OCI-LY7 (cell line): ENCODE results near the gene DSCAM. TPM values are rescaled to one million over a fixed set of nuclear protein-coding genes. Genes with fewer than 3 reads are reported as not detected.

ENCODE experiments used
- BruUV-seq: library from RNA; stranded (reverse); fragments of 400-500 nt; replicated peaks from 2 replicates; lab custom pipeline; 2021; lab: Mats Ljungman, UMichigan
- CTCF ChIA-PET: fragments of 300-600 bp; sonication (Branson Sonifier 250); formaldehyde crosslinking; loops from one replicate; lab custom pipeline; 2022; ENCODE audit warnings: antibody characterized with exemption; ENCODE audit not compliant: unreplicated experiment; lab: Charles Lee
- POLR2A ChIA-PET: fragments of 300-600 bp; sonication (Branson Sonifier 250); formaldehyde crosslinking; loops from one replicate; lab custom pipeline; 2022; ENCODE audit warnings: antibody characterized with exemption; lab: Charles Lee
- DNase-seq: peaks from one replicate; pipeline ENCODE4 v3.0.0-alpha.2; 2015; ENCODE audit warnings: low spot score
- H2AFZ ChIP-seq: fragments of 200-600 bp; sonication (generic), shearing (Covaris generic); 2 replicates; pipeline ENCODE4 v1.6.1; 2014; ENCODE audit warnings: mild to moderate bottlenecking, antibody characterized with exemption, low read length, moderate library complexity
- H3K27ac ChIP-seq: fragments of 200-600 bp; sonication (generic); 2 replicates; pipeline ENCODE4 v1.5.1; 2014; ENCODE audit warnings: mixed run types, low read depth, mild to moderate bottlenecking, moderate library complexity, low read length, inconsistent platforms; ENCODE audit not compliant: poor library complexity, severe bottlenecking
- H3K36me3 ChIP-seq: fragments of 200-600 bp; sonication (generic); 2 replicates; pipeline ENCODE4 v1.6.1; 2014; ENCODE audit warnings: mild to moderate bottlenecking, antibody characterized with exemption, low read length, moderate library complexity, mixed read lengths; ENCODE audit not compliant: insufficient read depth
- H3K4me1 ChIP-seq: fragments of 200-600 bp; sonication (generic); 2 replicates; pipeline ENCODE4 v1.5.1; 2014; ENCODE audit warnings: mild to moderate bottlenecking, low read length; ENCODE audit not compliant: insufficient read depth, poor library complexity, severe bottlenecking
- H3K4me2 ChIP-seq: fragments of 200-600 bp; sonication (generic); 2 replicates; pipeline ENCODE4 v1.6.1; 2014; ENCODE audit warnings: mild to moderate bottlenecking, low read length
- H3K4me3 ChIP-seq: fragments of 200-600 bp; sonication (generic); 2 replicates; pipeline ENCODE4 v1.5.1; 2014; ENCODE audit warnings: mild to moderate bottlenecking, low read depth, low read length; ENCODE audit not compliant: poor library complexity, severe bottlenecking
- H3K79me2 ChIP-seq: fragments of 200-600 bp; sonication (generic); 2 replicates; pipeline ENCODE4 v1.6.1; 2016; ENCODE audit warnings: low read depth, mild to moderate bottlenecking, low read length, moderate library complexity, mixed read lengths; ENCODE audit not compliant: insufficient read depth
- H3K9me2 ChIP-seq: fragments of 200-600 bp; sonication (generic); 2 replicates; pipeline ENCODE4 v1.6.1; 2016; ENCODE audit warnings: mild to moderate bottlenecking, low read length, mixed read lengths; ENCODE audit not compliant: insufficient read depth
- H3K9me3 ChIP-seq: fragments of 200-600 bp; sonication (generic); 2 replicates; pipeline ENCODE4 v1.6.1; 2014; ENCODE audit warnings: mild to moderate bottlenecking, mixed run types, low read length, mixed read lengths
- H4K20me1 ChIP-seq: fragments of 200-600 bp; sonication (generic); 2 replicates; pipeline ENCODE4 v1.6.1; 2014; ENCODE audit warnings: mild to moderate bottlenecking, antibody characterized with exemption, low read length, moderate library complexity, mixed read lengths; ENCODE audit not compliant: insufficient read depth
- EZH2phosphoT487 ChIP-seq: fragments of 200-600 bp; sonication (generic); IDR thresholded peaks from 2 replicates; pipeline ENCODE4 v1.6.1; 2018; ENCODE audit warnings: low read depth, borderline replicate concordance, mild to moderate bottlenecking, mixed run types, antibody characterized with exemption, low read length, moderate library complexity, mixed read lengths
- intact Hi-C: fragments of 100-400 bp; cut with micrococcal nuclease; formaldehyde crosslinking; loops from one replicate; pipeline ENCODE4 v1.10.0; 2022; ENCODE audit not compliant: unreplicated experiment
- total RNA-seq, 2 experiments: library from RNA; depleted of rRNA in 1 of 2; stranded (reverse); fragments of >200 nt in 1 of 2; shearing (Covaris generic) in 1 of 2; gene quantifications; 2 replicates each; pipeline ENCODE4 v1.2.3, GENCODE V29; 2014 to 2022
- TF ChIP-seq, protein P1 (sequence below): fragments of 200-600 bp; sonication (generic); conservative IDR thresholded peaks from 2 replicates; pipeline ENCODE4 v1.5.1; 2014; ENCODE audit warnings: mild to moderate bottlenecking, antibody characterized with exemption, low read length, moderate library complexity, mixed read lengths

DSCAM gene
- total RNA-seq, 2 experiments from 2014 or later = not detected

DNA sequence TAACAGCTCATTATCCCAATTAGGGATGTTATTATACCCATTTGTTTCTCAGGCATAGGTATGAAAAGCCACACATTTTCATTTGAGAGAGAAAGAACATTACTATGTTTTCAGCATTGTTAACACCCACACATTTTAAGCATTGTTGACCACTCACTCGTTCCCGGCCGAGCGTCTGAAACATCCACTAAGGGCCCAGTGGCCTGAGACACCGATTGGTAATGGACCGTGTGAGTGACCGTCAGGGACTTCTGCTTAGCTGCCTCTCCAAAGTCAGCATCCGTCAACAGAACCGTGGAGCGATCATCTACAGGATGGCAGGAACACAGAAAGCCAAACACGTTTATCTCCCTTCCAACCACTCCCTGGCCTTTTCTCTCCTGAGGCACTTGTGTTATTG, 795.2 kb downstream of the DSCAM start:
- Histone ChIP-seq H3K9me2 (no peaks in the 10 kb centered on the region), H3K4me2 (no peak overlapping the region), H3K9me3 (no peaks in the 10 kb centered on the region), H2AFZ (no peak overlapping the region), H3K36me3 (no peaks in the 10 kb centered on the region), H4K20me1 (no peaks in the 10 kb centered on the region), H3K4me3 (no peak overlapping the region), H3K79me2 (no peaks in the 10 kb centered on the region), H3K27ac (no peak overlapping the region), H3K4me1 (no peaks in the 10 kb centered on the region)
- ChIA-PET POLR2A (interaction anchor here (1.2 kb wide), 1 partner anchor 12 kb away, joined by 4 read pairs; no protein-coding TSS in a partner anchor), CTCF (no interaction called here)
- BruUV-seq = no TSS peak
- no peak for DNase-seq
- intact Hi-C loops = no loop called here
- TF ChIP-seq, protein P1, sequence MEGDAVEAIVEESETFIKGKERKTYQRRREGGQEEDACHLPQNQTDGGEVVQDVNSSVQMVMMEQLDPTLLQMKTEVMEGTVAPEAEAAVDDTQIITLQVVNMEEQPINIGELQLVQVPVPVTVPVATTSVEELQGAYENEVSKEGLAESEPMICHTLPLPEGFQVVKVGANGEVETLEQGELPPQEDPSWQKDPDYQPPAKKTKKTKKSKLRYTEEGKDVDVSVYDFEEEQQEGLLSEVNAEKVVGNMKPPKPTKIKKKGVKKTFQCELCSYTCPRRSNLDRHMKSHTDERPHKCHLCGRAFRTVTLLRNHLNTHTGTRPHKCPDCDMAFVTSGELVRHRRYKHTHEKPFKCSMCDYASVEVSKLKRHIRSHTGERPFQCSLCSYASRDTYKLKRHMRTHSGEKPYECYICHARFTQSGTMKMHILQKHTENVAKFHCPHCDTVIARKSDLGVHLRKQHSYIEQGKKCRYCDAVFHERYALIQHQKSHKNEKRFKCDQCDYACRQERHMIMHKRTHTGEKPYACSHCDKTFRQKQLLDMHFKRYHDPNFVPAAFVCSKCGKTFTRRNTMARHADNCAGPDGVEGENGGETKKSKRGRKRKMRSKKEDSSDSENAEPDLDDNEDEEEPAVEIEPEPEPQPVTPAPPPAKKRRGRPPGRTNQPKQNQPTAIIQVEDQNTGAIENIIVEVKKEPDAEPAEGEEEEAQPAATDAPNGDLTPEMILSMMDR = no peak
- no peak for TF ChIP-seq EZH2phosphoT487

DNA sequence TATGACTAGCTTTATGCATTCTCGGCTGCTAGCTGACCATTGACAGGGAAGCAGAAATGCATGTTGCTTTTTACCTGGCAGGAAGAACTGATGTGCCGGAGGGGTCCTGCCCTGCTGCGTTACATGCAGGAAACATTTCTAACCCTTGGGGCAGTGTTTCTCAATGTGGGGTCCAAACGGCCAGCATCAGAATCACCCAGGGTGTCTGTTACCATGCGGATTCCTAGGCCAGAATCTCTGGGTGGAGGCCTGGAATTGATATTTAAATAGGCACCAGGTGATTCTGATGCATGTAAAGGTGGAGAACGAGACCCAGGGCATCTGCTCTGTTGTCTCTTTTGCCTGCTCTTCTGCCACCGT, 797.0 kb downstream of the DSCAM start:
- intact Hi-C loops = no loop called here
- TF ChIP-seq, protein P1 = no peak
- no peaks in the 10 kb centered on the region for H3K4me1 ChIP-seq
- H3K9me2 ChIP-seq = no peaks in the 10 kb centered on the region
- no peaks in the 10 kb centered on the region for H3K9me3 ChIP-seq
- DNase-seq = no peak
- no peaks in the 10 kb centered on the region for H3K36me3 ChIP-seq
- CTCF ChIA-PET = no interaction called here
- no peak overlapping the region for H3K4me3 ChIP-seq
- no peak overlapping the region for H3K4me2 ChIP-seq
- POLR2A ChIA-PET = no interaction called here
- no TSS peak for BruUV-seq
- no peak overlapping the region for H2AFZ ChIP-seq
- no peaks in the 10 kb centered on the region for H3K79me2 ChIP-seq
- H3K27ac ChIP-seq = no peak overlapping the region
- H4K20me1 ChIP-seq = no peaks in the 10 kb centered on the region

DNA sequence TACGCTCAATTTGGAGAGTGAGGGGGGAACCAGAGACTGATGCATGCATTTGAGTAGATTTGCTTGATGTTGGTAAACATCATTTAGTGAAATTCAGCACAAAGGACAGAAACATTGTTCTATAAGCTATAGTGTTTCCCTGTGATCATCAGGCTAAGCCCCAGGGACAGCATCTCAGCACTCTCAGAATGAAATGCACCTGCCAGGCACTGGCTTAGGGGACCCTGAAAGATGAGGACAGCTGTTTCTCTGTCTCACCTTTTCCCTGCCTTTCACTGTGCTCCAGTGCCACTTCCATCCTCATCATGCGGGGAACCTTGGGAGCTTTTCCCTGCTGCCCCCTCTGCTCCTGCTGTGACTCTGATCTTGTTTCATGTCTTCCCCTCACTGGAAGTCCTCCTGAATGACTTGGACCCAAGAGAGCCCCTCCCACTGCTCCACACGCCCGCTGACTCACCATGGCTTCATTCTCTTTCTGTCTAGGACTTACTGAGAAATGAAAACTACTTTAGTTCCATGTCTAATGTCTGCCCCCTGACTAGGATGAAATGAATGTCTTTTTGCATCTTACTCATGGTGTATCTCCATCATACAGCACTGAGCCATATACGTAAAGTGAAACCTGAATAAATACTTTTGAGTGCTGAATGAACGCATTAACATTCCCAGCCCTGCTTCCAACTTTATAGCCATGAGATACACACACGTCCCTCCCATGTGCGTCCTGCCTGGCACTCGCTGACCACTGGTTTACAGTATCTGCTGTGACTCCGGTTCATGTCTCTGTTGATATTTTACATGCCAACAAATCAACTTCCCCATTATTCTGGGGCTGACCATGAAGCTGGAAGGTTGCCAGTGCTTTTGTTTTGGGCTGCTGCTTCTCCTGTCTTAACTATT, 797.7 kb downstream of the DSCAM start:
- Histone ChIP-seq H3K4me1 (no peaks in the 10 kb centered on the region), H3K4me2 (no peak overlapping the region), H2AFZ (no peak overlapping the region), H3K27ac (no peak overlapping the region), H3K9me3 (no peaks in the 10 kb centered on the region), H3K9me2 (no peaks in the 10 kb centered on the region), H3K79me2 (no peaks in the 10 kb centered on the region), H4K20me1 (no peaks in the 10 kb centered on the region), H3K36me3 (no peaks in the 10 kb centered on the region), H3K4me3 (no peak overlapping the region)
- CTCF ChIA-PET = no interaction called here
- no peak for DNase-seq
- no TSS peak for BruUV-seq
- POLR2A ChIA-PET = no interaction called here
- intact Hi-C loops = no loop called here
- TF ChIP-seq, protein P1 = no peak
- TF ChIP-seq EZH2phosphoT487 = no peak
